ENCODE results near the gene CREBBP.

Gene CREBBP

DNA sequence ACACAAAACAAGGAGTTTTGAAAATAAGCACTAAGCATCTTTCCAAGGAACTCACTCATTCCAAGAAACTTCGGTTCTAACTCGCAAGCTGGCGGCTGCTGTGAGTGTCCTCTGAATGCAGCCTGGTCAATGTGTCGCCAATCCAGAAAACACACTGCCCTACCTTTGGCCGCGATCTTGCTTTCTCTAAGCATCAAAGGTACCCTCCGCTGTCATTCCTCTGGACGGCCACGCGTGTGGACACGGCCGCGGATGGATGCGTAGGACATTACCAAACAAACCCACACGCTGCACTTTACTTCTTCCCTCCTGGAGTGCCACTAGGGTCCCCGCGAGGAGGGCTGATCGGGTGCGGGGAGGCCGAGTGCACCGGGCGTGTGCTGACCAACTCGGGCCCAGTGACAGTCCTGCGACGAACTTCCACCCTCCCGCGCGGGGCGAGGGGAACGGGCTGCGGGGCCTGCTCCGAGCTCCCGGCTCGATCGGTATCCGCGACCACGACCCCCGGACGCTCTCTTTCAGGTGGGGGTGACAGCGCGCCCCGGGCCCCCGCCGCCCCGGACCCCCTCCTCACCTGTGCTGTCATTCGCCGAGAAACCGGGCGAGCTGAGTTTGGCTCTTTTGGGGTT is 1.1 kb downstream of the CREBBP start:
- DNase-seq, result no peak

DNA sequence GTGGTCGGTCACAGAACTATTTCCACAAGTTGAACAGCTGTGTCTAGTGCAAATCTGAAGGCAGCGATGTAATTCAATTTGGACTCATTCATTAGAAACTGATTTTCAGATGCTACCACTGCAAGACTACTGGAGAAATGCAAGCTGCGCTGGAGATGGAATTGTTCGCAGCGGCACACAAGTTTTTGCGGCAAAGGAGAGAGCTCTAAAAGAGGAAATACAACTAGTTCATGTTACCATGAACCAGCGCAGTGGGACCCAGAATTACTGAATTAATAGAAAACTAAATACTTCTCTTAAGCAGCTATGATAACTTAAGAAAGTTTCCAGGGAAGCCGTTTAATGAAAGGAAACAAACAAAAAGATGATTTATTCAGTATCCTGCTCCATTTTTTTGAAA is 1.9 kb downstream of the CREBBP start:
- peak; percentile 75 for DNase-seq

DNA sequence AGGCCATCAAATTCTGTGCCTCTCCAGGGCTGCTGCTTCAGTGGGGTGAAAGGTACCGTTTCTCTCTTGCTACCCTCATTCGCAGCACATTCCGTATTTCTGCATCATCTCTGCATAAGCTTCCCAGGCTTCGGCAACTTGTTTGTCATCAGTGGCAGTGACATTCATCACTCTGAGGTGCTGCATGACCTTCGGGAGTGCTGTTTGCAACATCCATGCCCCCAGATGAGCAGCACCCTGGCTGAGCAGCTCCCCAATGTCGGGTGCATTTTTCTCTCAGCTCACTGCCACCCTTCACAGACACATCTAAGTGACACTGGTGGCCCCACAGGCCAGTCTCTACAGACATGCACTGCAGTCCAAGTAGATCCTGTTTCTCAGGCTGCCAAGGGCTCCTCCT is 3.8 kb downstream of the CREBBP start:
- DNase-seq, result no peak

DNA sequence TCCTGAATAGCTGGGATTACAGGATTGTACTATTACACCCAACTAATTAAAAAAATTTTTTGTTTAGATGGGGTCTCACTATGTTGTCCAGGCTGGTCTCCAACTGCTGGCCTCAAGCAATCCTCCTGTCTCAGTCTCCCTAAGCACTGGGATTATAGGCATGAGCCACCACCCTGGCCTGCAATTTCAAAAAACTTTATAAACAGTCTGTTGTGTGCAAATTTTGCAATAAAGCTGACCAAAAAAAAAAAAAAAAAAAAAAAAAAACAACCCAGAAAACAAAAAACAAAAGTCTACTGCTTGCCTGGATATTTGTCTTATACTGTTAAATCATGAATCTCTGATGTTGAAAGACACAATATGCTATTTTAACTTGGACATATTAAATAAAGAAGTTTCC is 4.4 kb downstream of the CREBBP start:
- DNase-seq, result no peak

DNA sequence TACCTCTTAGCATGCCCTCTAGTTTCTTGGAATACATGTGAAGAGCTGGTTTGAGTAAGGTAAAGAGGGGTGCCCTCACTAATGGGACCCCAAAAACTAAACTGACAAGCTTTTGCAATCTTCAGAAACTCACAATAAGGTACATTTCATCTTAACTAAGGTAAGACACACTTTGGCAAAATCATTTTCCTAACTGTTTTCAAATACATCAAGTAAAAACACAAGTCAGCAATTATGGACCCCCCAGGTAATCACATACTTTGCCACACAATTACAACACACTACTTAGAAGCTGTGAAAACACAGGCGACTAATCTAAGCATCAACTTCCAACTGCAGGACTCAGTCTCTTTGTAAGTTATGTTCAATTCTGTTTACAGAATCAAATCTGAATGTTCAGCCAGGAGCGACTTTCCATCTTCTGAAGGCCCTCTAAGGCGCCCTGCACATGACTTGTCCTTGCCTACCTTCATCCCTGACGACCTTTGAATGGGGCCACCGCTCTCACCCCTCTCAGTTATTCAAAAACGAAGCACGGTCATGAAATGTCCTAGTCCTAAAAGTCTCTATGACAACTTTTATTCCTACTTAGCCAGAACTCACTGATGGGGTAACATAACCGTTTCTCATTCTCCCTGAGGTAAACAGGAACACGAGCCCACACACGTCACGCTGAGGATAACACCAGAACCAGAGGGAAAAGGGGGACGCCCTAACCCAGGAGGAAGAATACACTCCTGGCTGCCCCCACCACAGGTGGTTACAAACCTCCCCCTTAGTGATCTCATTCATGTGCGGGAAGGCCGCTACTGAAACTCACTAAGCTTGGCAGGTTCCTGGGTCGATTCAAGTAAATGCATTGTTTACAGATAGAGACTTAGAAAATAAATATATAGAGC is 5.5 kb downstream of the CREBBP start:
- DNase-seq, result no peak

DNA sequence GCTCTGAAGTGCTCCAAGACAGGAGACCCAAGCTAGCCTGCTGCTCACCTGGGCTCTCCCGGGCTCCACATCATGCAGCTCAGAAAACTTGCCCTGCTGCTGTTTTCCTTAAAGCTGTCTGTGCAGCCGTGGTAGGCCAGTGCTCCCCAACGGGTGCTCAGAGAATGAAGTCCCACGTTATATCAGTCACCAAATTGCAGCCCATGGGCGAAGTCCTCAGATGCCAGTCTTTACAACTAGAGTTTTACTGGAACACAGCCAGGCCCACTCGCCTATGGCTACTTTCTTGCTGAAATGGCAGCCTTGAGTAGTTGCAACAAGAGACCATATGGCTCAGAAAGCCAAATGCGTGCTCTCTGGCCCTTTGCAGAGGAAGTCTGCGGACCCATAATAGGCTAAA is 6.3 kb downstream of the CREBBP start:
- DNase-seq, result no peak

DNA sequence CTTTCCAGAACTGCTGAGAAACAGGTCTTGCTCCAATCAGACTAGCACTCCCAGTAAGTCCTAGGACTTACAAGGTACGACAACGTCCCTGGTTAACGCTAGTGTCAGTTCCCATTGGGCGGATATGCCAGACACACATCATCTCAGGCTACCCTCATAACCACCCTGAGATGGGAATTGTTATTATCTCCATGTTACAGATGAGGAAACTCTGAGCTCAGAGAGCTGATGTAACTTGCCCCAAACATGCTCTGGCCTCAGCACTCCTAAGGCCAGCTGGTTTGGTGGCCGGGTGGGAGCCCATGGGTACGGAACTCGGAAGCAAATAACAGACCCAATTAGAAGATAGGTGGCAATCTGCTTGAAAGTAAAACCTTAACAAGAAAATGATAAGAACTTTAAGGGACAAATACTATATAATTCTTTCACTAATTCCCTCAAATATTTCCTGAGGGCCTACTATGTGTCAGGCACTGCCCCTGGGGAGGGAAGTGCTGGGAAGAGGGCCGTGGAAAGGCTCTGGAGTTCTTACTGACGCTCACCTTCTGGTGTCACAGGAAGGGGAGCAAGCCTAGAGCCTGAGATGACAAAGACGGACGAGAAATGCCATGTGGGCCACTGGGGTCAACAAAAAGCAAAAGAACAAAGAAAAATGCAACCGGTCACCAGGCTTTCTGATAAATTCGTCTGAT is 6.9 kb downstream of the CREBBP start:
- no peak for DNase-seq

DNA sequence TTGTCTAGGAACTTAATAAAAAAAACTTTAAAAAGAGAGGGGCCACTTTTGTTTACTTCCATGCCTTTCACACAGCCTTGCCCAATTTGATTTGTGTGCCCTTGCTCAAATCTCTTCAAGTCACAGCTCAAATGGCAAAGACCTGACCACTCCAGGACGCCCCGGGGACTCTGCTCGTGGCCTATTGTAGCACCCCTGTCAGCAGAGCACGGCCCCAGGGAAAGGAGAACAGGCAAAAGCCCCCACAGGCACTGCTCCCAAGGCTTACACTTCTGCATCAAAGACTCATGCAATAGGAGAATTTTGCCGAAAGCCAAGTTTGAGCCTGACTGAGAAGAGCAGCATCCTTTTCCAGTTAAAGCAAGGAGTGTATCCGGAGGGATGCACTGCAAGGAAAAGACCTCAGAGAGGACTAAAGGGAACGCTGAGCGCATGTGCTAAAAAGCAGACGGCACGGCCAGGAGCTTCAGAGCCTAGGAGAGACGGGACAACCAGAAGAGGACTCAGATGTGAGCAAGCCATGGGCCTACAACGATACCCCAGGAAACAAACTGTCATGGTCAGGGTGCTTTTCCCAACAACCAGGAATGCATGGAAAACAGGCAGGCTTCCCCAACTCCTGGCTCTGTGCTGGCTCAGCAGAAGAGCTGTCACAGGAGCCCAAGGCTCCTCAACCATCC is 8.2 kb downstream of the CREBBP start:
- no peak for DNase-seq

DNA sequence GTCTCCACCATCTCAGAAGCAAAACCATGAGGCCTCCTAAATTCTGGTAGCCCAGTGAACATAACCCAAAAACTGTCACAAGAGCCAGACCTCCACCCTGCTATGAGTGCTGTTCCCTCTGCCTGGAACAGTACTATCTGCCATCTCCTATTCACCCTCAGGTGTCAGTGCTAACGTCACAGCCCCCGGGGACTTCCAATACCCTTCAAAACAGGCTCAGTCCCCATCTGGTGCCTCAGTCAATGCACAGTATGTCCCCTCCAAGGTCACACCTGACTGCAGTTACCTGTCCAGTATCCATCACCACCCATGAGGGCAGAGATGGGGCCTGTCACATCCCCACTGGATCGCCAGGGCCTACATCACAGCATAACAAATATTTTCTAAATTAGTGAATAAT is 11.5 kb downstream of the CREBBP start:
- DNase-seq, result no peak

DNA sequence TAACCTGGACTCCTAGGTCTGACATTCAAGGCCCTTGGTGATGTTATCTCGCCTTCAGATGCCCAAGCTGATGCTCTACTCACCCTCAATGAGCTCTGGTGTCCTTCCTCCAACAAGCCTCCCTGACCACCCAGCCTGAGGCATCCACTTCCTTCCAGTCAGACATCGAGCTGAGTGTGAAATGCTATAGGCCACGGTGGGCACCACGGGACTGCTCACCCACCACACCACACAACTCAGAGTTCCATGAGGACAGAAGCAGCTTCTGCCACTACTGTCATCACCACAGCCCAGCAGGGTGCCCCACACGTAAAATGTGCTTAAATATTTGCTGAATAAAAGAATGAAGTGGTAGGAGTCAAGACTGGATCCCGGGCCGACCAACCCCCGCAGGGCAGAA is 12.0 kb downstream of the CREBBP start:
- no peak for DNase-seq

DNA sequence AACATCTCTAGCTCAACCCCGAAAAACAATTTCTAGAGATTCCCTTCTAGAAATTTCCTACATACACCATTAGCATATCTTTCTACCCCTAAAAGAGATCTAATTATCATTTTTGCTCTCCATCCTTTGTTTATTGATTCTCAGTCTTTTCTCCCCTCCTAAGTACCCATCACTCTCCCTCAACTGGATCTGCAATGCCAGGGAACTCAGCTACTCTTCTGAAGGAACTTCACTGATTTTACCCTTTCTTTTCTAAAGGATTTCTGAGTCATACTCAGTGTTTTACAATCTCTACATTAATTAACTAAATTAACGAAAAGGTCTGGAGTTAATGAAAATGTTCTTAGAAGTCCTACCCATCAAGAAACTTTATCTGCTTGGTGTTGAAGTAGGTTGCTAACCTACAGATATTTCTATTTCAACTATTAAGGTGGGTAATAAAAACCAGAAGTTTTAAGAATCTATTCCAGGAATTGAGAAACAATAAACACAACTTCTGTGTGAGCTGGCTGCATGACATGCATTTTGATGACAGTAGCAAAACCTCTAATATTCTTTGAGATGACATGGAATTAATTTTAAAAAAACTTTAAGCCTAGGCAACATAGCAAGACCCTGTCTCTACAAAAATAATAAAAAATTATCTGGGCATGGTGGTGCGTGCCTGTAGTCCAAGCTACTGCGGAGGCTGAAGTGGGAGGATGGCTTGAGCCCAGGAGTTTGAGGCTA is 13.6 kb downstream of the CREBBP start:
- no peak for DNase-seq

DNA sequence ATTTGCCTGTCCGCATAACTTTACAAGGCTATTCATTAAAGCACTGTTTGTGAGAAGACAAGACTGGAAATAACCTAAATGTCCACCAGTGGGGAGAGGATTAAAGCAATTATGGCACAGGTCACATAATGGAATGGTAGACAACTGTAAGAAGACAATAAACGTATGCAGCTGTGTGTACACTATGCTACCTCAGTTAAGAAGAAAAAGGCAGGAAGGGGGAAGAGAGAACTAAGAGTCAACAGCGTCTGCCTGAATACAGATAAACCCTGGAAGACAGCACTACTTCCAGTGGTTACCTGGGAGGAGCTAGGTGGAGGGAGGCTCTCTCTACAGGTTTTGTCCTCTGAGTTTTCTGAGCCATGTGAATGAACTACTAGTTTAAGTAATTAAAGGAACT is 15.3 kb downstream of the CREBBP start:
- DNase-seq, result no peak

DNA sequence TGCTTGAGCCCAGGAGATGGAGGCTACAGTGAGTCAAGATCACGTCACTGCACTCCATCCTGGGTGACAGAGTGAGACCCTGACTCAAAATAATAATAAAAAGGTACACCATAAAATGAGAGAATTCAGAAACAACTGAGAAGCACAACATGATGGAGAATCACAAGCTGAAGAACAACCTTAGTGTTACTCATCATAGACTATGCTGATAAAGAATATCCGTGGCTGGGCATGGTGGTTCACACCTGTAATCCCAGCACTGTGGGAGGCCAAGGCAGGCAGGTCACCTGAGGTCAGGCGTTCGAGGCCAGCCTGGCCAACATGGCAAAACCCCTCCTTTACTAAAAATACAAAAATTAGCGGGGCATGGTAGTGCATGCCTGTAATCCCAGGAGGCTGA is 16.0 kb downstream of the CREBBP start:
- DNase-seq, result no peak

DNA sequence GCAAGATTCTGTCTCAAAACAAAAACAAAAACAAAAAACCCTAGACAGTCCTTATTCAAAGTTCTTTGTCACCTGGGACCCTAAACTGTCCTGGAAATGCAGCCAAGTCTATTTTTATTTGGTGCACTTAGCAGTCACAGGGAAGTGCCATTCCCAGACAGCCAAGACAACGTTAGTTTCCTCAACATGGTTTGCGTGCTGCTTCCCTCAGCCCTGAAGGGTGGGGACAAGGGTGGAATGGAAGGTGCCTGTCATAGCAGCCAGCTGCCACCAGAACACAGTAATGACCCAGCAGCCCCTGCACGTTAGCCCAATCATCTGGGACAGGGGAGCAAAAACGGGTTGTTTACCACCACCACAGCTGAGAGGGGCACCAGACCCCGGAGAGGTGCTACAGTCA is 16.9 kb downstream of the CREBBP start:
- DNase-seq, result no peak

DNA sequence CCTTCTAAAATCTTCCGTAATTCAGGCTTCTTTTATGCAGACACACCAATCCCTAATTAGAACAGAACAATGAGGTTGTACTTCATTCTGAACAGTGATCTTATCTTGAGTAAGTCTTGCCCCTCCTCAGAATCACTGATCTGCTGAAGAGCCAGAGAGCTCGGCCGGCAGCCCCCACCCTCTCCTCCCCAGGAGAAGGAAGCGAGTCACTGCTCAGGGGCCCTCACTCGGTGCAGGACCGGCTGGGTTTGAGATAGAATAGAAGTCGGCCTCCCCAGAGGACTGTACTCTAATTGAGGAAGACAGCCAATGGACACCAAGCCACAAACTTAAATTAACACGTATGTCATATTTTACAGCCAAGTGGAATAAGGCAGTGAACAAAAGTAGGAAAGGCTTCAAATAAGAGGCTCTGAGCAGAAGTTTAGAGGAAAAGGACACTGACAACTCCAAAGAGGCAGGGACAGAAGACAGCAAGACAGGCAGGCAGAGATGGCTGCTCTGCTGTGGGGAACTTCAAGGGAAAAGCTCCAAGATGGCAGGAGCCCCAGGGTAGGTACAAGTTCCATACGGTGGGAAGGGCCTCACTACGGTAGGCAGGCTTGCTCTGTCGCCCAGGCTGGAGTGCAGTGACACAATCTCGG is 18.6 kb downstream of the CREBBP start:
- DNase-seq, result peak; percentile 62

DNA sequence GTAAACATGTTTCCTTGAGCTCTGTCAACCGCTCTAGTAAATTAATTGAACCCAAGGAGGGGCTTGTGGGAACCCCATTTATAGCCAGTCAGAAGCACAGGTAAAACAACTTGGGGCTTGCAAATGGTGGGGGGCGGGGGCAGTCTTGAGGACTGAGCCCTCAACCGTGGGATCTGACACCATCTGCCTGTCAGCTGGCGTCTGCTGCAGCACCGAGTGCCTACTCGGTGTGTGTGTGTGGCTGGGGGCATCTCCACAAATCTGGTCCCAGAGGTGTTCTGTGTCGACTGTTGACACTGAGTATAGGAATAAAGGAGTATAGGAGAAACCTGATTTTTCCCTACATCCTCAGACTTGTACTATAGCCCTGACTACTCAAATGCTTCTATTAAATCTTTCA is 20.6 kb downstream of the CREBBP start:
- DNase-seq, result no peak

DNA sequence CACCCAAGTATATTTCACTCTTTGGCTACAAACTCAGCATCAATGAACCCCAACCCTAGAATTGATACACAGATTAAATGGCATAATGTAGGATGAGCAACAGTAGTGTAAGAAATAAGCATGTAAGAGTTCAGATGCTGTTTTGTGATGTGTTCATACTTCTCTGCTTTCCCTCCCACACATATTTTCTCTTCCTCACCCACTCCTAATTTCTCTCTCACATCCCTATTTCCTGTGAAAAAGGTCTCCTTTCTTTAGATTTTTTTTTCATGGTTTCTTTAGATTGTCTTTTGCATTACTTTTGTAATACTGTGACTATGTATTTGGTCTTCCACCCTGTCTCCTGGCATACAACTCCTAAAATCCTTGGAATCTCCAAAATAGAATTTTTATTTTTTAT is 21.7 kb downstream of the CREBBP start:
- DNase-seq, result peak; percentile 34

DNA sequence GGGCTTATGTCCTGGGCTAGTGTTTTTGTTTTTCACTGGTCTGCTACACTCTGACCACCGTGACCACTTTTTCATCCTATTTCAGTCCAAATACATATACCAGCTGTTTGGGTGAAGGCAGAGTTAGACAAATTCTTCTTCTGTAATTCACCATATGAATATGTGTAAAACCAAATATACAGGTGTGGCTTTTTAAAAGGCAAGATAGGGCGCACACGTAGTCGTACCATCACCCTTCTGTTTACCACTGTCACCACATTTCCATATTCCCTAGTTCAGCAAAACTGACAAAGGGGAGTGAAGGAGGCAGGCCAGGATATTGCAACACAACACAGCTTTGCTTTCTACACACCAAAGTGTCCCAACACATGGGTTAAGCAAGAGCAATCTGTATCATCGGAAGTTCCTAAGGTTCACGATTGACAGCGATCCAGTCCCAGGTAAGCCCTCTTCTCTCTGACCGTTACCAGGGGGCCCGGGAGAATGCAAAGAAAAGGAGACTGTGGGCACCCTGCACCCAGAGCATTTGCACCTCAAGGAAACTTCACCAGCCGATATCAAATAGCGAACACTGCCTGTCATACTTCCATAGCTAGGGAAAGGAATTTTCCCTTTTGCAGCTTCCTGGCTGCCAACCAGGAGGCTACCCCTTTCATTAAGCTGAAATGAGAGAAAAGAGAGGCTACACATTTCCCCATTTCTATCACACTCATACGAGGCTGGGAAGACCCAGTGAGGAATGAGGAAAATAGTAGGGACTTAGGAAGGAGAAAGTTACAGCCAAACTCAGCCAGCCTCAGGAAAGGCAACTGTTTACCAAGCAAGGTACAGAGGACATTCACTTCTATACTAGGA is 23.1 kb downstream of the CREBBP start:
- peak; percentile 91 for DNase-seq

DNA sequence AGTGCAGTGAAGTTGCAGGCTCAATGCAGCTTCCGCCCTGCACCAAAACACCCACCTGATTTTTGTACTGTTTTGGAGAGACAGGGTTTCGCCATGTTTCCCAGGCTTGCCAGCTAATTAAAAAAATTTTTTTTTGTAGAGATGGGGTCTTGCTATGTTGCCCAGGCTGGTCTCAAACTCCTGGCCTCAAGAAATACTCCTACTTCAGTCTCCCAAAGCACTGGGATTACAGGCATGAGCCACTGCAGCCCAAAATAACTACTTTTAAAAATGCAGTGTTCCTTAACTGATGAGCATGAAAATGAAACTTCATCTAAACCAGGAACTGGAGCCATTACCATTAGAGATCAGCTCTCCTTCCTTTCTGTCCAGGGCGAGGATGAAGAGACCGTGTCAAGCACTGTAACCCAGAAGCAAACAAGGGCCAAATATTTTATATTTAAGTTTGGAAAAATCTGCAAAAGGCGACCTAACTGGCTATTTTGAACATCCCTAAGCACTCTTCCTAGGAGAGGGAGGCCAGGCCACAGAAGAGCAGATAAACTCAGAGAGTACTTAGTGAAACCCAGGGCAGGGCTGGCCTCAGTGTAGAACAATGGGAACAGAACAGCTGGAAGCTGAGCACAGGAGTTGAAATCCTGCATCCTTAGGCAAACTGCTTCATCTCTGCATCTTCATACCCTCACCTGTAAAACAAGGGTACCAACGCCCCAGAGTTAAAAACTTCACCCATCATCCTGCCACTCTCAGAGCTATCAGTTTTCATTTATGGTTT is 24.0 kb downstream of the CREBBP start:
- DNase-seq, result peak; percentile 68
